NB4 (cell line): Measurements from ENCODE around the gene DDX11.
"Not testable (repeated sequence)": the region's sequence is repeated elsewhere in the genome, so short reads cannot be mapped to it uniquely, and the experiment has no call there.

Experiments used
- POLR2A ChIP-seq: IDR thresholded peaks from 2 replicates; pipeline ENCODE4 v1.6.1; 2011; ENCODE audit warnings: mild to moderate bottlenecking; ENCODE audit not compliant: insufficient read length; ENCODE audit errors: extremely low read depth
- TF ChIP-seq, protein P1 (sequence below): IDR thresholded peaks from one replicate; pipeline ENCODE4 v1.5.1; 2012; ENCODE audit warnings: low read depth, low read length

GRCh38 chr12:31087486-31087885 lies 13.8 kb downstream of the DDX11 start:
- TF ChIP-seq POLR2A: not testable (repeated sequence)
- TF ChIP-seq, protein P1, sequence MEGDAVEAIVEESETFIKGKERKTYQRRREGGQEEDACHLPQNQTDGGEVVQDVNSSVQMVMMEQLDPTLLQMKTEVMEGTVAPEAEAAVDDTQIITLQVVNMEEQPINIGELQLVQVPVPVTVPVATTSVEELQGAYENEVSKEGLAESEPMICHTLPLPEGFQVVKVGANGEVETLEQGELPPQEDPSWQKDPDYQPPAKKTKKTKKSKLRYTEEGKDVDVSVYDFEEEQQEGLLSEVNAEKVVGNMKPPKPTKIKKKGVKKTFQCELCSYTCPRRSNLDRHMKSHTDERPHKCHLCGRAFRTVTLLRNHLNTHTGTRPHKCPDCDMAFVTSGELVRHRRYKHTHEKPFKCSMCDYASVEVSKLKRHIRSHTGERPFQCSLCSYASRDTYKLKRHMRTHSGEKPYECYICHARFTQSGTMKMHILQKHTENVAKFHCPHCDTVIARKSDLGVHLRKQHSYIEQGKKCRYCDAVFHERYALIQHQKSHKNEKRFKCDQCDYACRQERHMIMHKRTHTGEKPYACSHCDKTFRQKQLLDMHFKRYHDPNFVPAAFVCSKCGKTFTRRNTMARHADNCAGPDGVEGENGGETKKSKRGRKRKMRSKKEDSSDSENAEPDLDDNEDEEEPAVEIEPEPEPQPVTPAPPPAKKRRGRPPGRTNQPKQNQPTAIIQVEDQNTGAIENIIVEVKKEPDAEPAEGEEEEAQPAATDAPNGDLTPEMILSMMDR: not testable (repeated sequence)
